Measurements from ENCODE around the gene FGF23.

DNA sequence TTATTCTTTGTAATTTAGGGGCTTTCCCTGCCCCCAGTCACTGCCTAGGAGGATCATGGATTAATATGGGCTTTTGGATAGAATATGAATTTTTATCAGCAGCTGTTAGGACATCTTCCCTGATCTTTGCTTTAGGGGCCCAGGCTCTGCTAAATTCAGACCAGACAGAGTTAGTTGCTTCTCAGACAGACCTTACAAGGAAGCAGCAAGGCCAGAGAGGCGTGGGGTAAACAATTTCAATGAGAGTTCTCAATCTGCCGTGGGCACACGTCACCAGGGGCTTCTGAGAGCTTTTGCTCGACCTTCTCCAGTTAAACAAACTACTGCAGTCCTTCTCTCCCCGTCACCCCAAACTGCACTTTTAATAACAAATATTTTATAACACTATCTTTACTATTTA, 38.4 kb upstream of the FGF23 start:
- TF ChIP-seq, protein P1, sequence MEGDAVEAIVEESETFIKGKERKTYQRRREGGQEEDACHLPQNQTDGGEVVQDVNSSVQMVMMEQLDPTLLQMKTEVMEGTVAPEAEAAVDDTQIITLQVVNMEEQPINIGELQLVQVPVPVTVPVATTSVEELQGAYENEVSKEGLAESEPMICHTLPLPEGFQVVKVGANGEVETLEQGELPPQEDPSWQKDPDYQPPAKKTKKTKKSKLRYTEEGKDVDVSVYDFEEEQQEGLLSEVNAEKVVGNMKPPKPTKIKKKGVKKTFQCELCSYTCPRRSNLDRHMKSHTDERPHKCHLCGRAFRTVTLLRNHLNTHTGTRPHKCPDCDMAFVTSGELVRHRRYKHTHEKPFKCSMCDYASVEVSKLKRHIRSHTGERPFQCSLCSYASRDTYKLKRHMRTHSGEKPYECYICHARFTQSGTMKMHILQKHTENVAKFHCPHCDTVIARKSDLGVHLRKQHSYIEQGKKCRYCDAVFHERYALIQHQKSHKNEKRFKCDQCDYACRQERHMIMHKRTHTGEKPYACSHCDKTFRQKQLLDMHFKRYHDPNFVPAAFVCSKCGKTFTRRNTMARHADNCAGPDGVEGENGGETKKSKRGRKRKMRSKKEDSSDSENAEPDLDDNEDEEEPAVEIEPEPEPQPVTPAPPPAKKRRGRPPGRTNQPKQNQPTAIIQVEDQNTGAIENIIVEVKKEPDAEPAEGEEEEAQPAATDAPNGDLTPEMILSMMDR (IDR thresholded peaks at IDR 0.05; ENCODE audit: poor library complexity, severe bottlenecking), result no peak
- TF ChIP-seq SMC3 (conservative IDR thresholded peaks at IDR 0.05; ENCODE audit: poor library complexity), result no peak
- TF ChIP-seq EP300 (conservative IDR thresholded peaks at IDR 0.05; ENCODE audit: poor library complexity, severe bottlenecking), result no peak
- TF ChIP-seq POLR2AphosphoS5 (IDR thresholded peaks at IDR 0.05), result no peak
- TF ChIP-seq TAF1 (IDR thresholded peaks at IDR 0.05; ENCODE audit: low read depth), result no peak
- no peak for TF ChIP-seq EZH2 (IDR thresholded peaks at IDR 0.05; ENCODE audit: borderline replicate concordance, insufficient read depth, low read length, poor library complexity, severe bottlenecking)
- TF ChIP-seq RAD21 (conservative IDR thresholded peaks at IDR 0.05), result no peak
- TF ChIP-seq, protein P2, sequence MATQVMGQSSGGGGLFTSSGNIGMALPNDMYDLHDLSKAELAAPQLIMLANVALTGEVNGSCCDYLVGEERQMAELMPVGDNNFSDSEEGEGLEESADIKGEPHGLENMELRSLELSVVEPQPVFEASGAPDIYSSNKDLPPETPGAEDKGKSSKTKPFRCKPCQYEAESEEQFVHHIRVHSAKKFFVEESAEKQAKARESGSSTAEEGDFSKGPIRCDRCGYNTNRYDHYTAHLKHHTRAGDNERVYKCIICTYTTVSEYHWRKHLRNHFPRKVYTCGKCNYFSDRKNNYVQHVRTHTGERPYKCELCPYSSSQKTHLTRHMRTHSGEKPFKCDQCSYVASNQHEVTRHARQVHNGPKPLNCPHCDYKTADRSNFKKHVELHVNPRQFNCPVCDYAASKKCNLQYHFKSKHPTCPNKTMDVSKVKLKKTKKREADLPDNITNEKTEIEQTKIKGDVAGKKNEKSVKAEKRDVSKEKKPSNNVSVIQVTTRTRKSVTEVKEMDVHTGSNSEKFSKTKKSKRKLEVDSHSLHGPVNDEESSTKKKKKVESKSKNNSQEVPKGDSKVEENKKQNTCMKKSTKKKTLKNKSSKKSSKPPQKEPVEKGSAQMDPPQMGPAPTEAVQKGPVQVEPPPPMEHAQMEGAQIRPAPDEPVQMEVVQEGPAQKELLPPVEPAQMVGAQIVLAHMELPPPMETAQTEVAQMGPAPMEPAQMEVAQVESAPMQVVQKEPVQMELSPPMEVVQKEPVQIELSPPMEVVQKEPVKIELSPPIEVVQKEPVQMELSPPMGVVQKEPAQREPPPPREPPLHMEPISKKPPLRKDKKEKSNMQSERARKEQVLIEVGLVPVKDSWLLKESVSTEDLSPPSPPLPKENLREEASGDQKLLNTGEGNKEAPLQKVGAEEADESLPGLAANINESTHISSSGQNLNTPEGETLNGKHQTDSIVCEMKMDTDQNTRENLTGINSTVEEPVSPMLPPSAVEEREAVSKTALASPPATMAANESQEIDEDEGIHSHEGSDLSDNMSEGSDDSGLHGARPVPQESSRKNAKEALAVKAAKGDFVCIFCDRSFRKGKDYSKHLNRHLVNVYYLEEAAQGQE (IDR thresholded peaks at IDR 0.05; ENCODE audit: borderline replicate concordance), result no peak

All from neural cell (in vitro differentiated cells).